Measurements from ENCODE around the gene SLC2A8.

The SLC2A8 gene

GRCh38 chr9:127392166-127392565, 4.8 kb upstream of the SLC2A8 start:
- CTCF ChIA-PET = interaction anchor here (0.7 kb wide), 1 partner anchor 452 kb away, joined by 3 read pairs; no protein-coding TSS in a partner anchor
- no peak for TF ChIP-seq CTCF (conservative IDR thresholded peaks at IDR 0.05; ENCODE audit: low read depth)
- no peak for DNase-seq (ENCODE audit: low spot score)
- H3K27ac ChIP-seq = peak overlapping the region; percentile 11; the same call in 1 of the 2 replicates
- POLR2A ChIA-PET (ENCODE audit: low non-redundant PET) = no interaction called here

GRCh38 chr9:127392976-127393375, 4.0 kb upstream of the SLC2A8 start:
- POLR2A ChIA-PET (ENCODE audit: low non-redundant PET) = no interaction called here
- CTCF ChIA-PET = interaction anchor here (0.6 to 0.9 kb wide), 2 partner anchors 45 to 221 kb away, joined by 3 read pairs; no protein-coding TSS in a partner anchor
- no peak for DNase-seq (ENCODE audit: low spot score)
- TF ChIP-seq CTCF (conservative IDR thresholded peaks at IDR 0.05; ENCODE audit: low read depth) = no peak
- H3K27ac ChIP-seq = peak overlapping the region; percentile 11; the same call in 1 of the 2 replicates

- no peak overlapping the region for H3K27ac ChIP-seq
- no peak; the same call in 1 of the 2 replicates for TF ChIP-seq CTCF (conservative IDR thresholded peaks at IDR 0.05; ENCODE audit: low read depth)
- DNase-seq (ENCODE audit: low spot score) = no peak
- POLR2A ChIA-PET (ENCODE audit: low non-redundant PET) = no interaction called here
- CTCF ChIA-PET = interaction anchor here (0.6 to 0.9 kb wide), 4 partner anchors 35 to 436 kb away, joined by 3 to 5 read pairs (median 3); no protein-coding TSS in a partner anchor
Observed at GRCh38 chr9:127393645-127394044, 3.3 kb upstream of the SLC2A8 start.

GRCh38 chr9:127395497-127396252, 1.3 kb upstream of the SLC2A8 start:
- POLR2A ChIA-PET (ENCODE audit: low non-redundant PET) = no interaction called here
- no peak for DNase-seq (ENCODE audit: low spot score)
- no peak for TF ChIP-seq CTCF (conservative IDR thresholded peaks at IDR 0.05; ENCODE audit: low read depth)
- no peak overlapping the region for H3K27ac ChIP-seq
- CTCF ChIA-PET = interaction anchor here (0.6 to 2.9 kb wide), 4 partner anchors 11 to 184 kb away, joined by 4 to 9 read pairs (median 6); no protein-coding TSS in a partner anchor

- ChIA-PET CTCF (interaction anchor here (0.6 to 2.9 kb wide), 8 partner anchors 8 to 185 kb away, joined by 3 to 9 read pairs (median 6); no protein-coding TSS in a partner anchor), POLR2A (ENCODE audit: low non-redundant PET) (interaction anchor here (0.9 kb wide), 2 partner anchors 55 to 172 kb away, joined by 4 read pairs; partner anchors contain the start of genes LRSAM1 and RPL12)
- no peak for TF ChIP-seq CTCF (conservative IDR thresholded peaks at IDR 0.05; ENCODE audit: low read depth)
- H3K27ac ChIP-seq = no peak overlapping the region
- no peak for DNase-seq (ENCODE audit: low spot score)
Observed at GRCh38 chr9:127396253-127396807, 639 bp upstream of the SLC2A8 start.

- POLR2A ChIA-PET (ENCODE audit: low non-redundant PET) = interaction anchor here (0.6 kb wide), 2 partner anchors 26 to 58 kb away, joined by 3 to 6 read pairs; partner anchors contain the start of gene ZNF79
- CTCF ChIA-PET = interaction anchor here (0.5 to 2.9 kb wide), 14 partner anchors 9 to 901 kb away, joined by 3 to 9 read pairs (median 3); no protein-coding TSS in a partner anchor
- peak; percentile 88 for TF ChIP-seq CTCF (conservative IDR thresholded peaks at IDR 0.05; ENCODE audit: low read depth)
- peak overlapping the region; percentile 84 for H3K27ac ChIP-seq
- DNase-seq (ENCODE audit: low spot score) = peak; percentile 48
Observed at GRCh38 chr9:127397646-127398274, 791 bp downstream of the SLC2A8 start.
